ENCODE measurements around the gene ACTR1A.

ACTR1A gene

DNA sequence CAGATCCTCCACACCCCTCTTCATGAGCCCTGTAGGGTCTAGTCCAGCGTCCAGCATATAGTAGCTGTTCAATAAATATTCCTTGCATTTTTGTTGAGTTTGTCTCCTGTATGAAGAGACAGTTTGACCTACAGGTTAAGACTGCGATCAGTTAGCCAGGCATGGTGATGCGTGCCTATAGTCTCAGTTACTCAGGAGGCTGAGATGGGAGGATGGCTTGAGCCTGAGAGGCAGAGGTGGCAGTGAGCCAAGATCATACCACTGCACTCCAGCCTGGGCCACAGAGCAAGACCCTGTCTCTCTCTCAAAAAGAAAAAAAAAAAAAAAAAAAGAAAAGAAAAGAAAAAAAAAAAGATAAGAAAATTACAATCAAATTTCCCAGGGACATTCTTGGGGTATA is 65.0 kb downstream of the ACTR1A start:
- H3K4me3 Mint-ChIP-seq = peak overlapping the region; percentile 96
- H3K36me3 Mint-ChIP-seq (ENCODE audit: low read depth) = peaks cover 18% of the 10 kb centered on the region
- no peaks in the 10 kb centered on the region for H3K27me3 Mint-ChIP-seq (ENCODE audit: low read depth)
- H3K9me3 Mint-ChIP-seq = no peaks in the 10 kb centered on the region
- no peak overlapping the region for H3K27ac Mint-ChIP-seq
- H3K4me1 Mint-ChIP-seq (ENCODE audit: low read depth) = peaks cover 55% of the 10 kb centered on the region

DNA sequence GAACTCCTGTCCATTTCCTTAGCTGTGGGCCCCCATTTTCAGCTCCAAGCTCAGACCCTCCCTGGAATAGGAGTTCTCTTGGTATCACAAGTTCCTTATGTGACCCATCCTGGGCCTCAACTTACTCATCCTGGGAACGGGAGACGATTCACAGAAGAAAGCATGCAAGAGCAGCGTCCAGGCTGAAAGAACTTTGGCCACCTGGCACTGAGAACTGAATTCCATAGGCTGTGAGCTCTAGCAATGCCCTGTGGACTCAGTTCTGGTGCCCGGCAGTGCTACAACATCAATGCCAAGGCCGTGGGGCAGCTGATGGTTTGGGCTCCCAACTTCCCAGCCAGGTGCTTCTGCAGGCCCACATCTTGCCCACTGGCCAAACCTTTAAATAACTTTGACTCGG is 66.2 kb downstream of the ACTR1A start:
- no peaks in the 10 kb centered on the region for H3K9me3 Mint-ChIP-seq
- peak overlapping the region; percentile 96 for H3K4me3 Mint-ChIP-seq
- H3K4me1 Mint-ChIP-seq (ENCODE audit: low read depth) = peaks cover 61% of the 10 kb centered on the region
- H3K27ac Mint-ChIP-seq = peak overlapping the region; percentile 77
- no peaks in the 10 kb centered on the region for H3K27me3 Mint-ChIP-seq (ENCODE audit: low read depth)
- H3K36me3 Mint-ChIP-seq (ENCODE audit: low read depth) = peaks cover 20% of the 10 kb centered on the region

DNA sequence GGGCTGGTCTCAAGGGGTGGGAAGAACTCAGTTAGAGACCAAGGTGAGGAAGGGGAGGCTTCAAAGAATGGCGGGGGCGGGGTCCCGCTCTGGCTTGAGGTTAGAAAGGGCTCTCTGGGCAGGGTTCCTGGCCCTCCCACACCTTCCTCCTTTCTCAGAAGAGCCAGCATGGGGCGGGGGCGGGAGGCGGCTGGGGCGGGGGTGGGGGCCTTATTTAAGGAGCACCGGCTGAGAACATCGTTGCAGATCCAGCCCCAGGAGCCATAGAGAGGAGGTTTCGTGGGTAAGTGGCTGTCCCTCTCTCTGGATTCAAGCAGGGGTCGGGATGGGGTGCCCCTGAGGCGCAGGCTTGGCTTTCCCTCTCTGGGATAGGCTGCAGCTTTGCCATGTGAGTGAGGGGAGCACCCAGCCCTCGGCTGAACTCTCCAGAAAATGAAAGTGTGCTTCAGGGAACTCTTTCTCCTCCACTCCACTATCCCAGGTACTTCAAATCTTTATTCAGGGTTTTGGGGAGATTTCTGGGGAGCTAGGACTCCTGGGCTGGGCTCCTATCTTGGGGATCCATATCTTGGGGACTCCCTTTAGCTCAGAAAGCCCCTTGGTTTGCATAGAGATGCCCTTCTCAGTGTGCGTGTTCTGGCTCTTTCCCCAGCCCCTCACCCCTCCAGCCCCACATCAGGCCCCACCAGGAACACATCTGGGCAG is 66.8 kb downstream of the ACTR1A start:
- H3K4me1 Mint-ChIP-seq (ENCODE audit: low read depth) = peaks cover 58% of the 10 kb centered on the region
- H3K36me3 Mint-ChIP-seq (ENCODE audit: low read depth) = peaks cover 20% of the 10 kb centered on the region
- no peaks in the 10 kb centered on the region for H3K9me3 Mint-ChIP-seq
- peak overlapping the region; percentile 96 for H3K4me3 Mint-ChIP-seq
- H3K27ac Mint-ChIP-seq = peak overlapping the region; percentile 83
- no peaks in the 10 kb centered on the region for H3K27me3 Mint-ChIP-seq (ENCODE audit: low read depth)

DNA sequence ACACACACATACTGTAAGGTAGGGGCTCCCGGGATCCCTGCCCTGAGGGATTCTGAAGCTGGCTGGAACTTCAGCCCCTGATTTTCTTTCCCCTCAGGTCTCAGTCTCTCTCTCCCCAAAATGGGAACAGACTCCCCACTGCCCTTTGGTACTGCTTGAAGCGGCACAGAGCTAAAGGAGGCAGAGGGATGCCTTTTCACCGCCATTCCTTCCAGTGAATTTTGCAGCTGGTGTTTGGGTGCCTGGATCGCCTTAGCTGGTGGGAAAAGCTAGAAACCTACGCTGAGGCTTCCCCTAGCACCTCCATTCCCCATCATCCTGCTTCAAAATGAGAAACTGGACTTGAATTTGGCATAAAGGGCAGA is 67.4 kb downstream of the ACTR1A start:
- H3K9me3 Mint-ChIP-seq = no peaks in the 10 kb centered on the region
- H3K27ac Mint-ChIP-seq = peak overlapping the region; percentile 83
- H3K4me1 Mint-ChIP-seq (ENCODE audit: low read depth) = peaks cover 57% of the 10 kb centered on the region
- no peaks in the 10 kb centered on the region for H3K27me3 Mint-ChIP-seq (ENCODE audit: low read depth)
- peak overlapping the region; percentile 96 for H3K4me3 Mint-ChIP-seq
- H3K36me3 Mint-ChIP-seq (ENCODE audit: low read depth) = peaks cover 20% of the 10 kb centered on the region

DNA sequence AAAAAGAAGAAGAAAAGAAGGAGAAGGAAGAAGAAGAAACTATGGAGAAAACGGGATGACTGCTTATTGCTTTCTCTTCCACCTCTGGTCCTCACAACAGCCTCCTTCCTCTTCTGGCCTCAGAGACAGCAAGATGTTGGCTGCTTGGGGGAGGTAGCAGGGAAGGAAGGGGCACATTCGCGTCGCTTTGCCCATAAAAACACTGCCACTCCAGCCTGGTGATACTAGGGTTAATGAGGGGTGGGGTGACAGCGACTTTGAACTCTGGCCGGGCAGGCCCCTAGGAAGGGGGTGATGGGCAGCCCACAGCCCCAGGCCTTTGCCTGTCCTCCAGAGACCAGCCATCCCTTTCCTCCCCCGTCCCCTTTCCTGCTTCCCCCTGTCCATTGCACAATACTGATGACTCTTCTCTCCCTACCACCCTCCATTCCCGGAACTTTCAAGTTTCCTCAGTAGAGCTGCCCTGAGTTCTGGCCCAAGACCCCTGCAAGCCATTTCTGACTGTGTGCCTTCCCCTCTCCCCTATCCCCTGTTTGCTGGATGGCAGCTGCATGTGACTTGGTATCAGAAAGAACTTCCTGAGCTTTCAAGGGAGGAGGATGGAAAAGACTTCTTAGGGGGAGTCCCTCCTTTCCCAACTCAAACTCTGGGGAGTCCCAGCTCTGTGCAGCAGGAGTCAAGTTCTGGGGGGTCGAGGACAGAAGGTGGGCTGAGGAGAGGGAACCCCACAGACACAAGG is 67.9 kb downstream of the ACTR1A start:
- H3K27me3 Mint-ChIP-seq (ENCODE audit: low read depth) = no peaks in the 10 kb centered on the region
- H3K4me3 Mint-ChIP-seq = peak overlapping the region; percentile 96
- H3K9me3 Mint-ChIP-seq = no peaks in the 10 kb centered on the region
- H3K27ac Mint-ChIP-seq = peak overlapping the region; percentile 83
- H3K36me3 Mint-ChIP-seq (ENCODE audit: low read depth) = peaks cover 20% of the 10 kb centered on the region
- peaks cover 57% of the 10 kb centered on the region for H3K4me1 Mint-ChIP-seq (ENCODE audit: low read depth)

DNA sequence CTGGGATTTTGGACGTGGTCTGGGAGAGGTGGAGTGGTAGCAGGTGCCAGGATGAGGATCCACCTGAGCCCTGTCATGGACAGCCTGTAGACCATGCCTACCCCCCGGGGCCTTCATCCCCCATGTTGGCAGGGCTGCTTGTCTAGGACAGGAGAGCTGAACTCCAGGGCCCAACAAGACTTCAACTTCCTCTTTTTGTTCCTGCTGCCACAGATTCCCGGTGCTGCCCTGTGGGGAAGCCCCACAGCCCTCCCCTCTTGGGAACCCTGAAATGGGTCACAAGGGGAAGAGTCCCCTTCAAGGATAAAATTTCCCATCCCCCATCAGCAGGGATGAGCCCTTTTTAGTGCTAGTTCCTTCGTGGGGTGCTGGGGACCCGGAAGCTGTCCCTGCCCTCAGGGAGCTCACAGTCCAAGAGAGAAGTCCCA is 68.9 kb downstream of the ACTR1A start:
- H3K9me3 Mint-ChIP-seq = no peaks in the 10 kb centered on the region
- peaks cover 57% of the 10 kb centered on the region for H3K4me1 Mint-ChIP-seq (ENCODE audit: low read depth)
- peak overlapping the region; percentile 94 for H3K4me3 Mint-ChIP-seq
- H3K36me3 Mint-ChIP-seq (ENCODE audit: low read depth) = peaks cover 20% of the 10 kb centered on the region
- peak overlapping the region; percentile 95 for H3K27ac Mint-ChIP-seq
- H3K27me3 Mint-ChIP-seq (ENCODE audit: low read depth) = no peaks in the 10 kb centered on the region

DNA sequence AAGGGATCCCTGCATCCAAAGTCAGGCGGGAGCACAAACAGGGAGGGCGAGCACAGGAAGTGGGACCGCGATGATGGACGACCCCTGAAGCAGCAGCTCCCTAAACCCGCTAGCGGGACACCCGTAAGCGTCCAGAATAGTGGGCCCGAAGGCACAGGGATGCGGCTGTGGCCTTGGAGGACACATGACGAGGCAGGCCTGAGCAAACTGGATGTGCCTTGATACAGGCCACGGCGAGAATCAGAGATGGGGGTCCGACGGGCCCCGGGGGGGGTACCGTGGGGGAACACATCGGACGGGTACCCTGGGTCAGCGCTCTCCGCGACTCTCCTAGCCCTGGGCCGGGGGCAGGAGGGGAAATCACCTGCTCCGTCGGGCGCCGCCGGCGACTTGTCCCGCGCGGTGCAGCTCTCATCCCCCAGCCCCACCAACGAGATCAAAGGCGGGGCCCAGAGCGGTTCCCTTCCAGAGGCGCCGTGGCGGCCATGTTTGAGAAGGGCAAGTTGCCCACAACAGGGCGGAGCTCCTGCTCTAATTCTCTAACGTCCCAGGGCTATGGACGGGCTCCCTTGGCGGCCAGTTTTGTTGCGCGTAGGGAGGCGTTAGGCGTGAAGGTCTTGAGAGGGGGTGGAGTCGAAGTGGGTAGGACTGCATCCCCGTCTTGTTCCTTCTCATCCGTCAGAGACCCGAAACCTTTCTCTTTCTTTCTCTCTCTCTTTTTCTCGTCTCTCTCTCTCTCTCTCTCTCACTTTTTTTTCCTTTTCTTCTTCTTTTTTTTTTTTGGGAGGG is 70.2 kb downstream of the ACTR1A start, which contains the start of gene CUEDC2:
TSS of gene CUEDC2 (minus strand) at position 413 of the 789 bp plus-strand sequence. CDS start 7,386 bp downstream, outside the sequence.
- Mint-ChIP-seq H3K36me3 (ENCODE audit: low read depth) (peaks cover 10% of the 10 kb centered on the region), H3K4me3 (peak within 1 kb of the TSS; percentile 94), H3K27ac (peak within 1 kb of the TSS; percentile 95), H3K9me3 (no peaks in the 10 kb centered on the region), H3K4me1 (ENCODE audit: low read depth) (peaks cover 47% of the 10 kb centered on the region), H3K27me3 (ENCODE audit: low read depth) (no peaks in the 10 kb centered on the region)

DNA sequence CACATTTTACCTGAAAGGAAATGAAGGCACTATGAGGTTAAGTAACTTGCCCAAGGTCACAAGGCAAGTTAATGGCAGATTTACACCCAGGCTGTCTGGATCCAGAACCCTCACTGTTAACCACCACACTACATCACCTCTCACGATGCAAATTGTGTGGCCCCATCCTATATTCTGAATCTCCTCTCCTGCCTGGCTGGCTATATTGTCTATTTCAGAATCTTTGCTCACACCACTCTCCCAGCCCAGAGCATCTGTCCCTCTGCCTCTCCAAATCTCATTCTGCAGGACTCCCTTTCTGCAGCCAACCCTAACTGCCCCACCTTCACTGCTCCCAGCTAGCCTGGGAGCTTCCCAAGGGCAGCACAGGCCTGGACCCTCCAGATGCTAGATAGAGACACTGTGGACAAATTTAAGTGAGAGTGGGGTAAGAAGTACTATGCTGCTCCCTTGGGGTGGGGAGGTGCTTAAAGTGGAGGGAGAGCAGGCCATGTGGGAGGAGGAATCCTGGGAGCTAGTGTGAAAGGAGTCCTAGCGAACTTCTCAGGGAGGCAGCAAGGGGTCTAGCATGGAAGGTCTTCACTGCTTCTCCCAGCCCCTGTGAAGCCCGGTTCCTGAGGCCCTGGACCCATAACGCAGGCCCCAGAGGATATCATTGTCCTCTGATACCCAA is 70.9 kb downstream of the ACTR1A start:
- Mint-ChIP-seq H3K27ac (peak overlapping the region; percentile 95), H3K4me3 (peak overlapping the region; percentile 94), H3K36me3 (ENCODE audit: low read depth) (peaks cover 6% of the 10 kb centered on the region), H3K4me1 (ENCODE audit: low read depth) (peaks cover 45% of the 10 kb centered on the region), H3K27me3 (ENCODE audit: low read depth) (no peaks in the 10 kb centered on the region), H3K9me3 (no peaks in the 10 kb centered on the region)

DNA sequence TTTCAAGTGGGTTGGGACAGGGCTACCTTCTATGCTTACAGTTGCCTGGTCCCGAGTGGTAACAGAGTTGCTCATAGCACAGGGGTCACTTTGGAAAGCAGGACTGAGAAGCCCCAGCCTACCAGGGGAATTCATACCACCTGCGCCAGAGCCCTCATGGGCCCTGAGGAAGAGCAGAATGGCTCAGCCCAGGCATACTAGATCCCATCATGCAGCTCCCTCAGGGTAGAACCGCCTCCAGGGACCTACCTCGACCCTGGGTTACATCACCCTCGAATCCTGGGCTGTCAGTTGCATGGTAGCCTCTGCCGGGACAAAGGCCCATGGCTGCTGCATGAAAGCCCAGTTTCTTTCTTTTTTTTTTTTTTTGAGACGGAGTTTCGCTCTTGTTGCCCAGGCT is 73.0 kb downstream of the ACTR1A start:
- Mint-ChIP-seq H3K36me3 (ENCODE audit: low read depth) (peaks cover 3% of the 10 kb centered on the region), H3K27ac (no peak overlapping the region), H3K27me3 (ENCODE audit: low read depth) (no peaks in the 10 kb centered on the region), H3K9me3 (no peaks in the 10 kb centered on the region), H3K4me1 (ENCODE audit: low read depth) (peaks cover 32% of the 10 kb centered on the region), H3K4me3 (no peak overlapping the region)
